NB4 (cell line): ENCODE measurements around the gene YWHAE.

Experiments
- DNase-seq: peaks from one replicate; pipeline ENCODE4 v3.0.0; 2010; ENCODE audit warnings: low read depth
- H3K4me3 ChIP-seq: one replicate; pipeline ENCODE4 v1.5.1; 2011; ENCODE audit warnings: mild to moderate bottlenecking, low read depth, low read length, moderate library complexity
- CTCF ChIP-seq: IDR thresholded peaks from one replicate; pipeline ENCODE4 v1.5.1; 2012; ENCODE audit warnings: low read depth, low read length
- MAX ChIP-seq: IDR thresholded peaks from 2 replicates; pipeline ENCODE4 v1.6.1; 2011; ENCODE audit warnings: low read depth, low read length
- MYC ChIP-seq: IDR thresholded peaks from 2 replicates; pipeline ENCODE4 v1.6.1; 2011; ENCODE audit warnings: low read depth, low read length
- POLR2A ChIP-seq: IDR thresholded peaks from 2 replicates; pipeline ENCODE4 v1.6.1; 2011; ENCODE audit warnings: mild to moderate bottlenecking; ENCODE audit not compliant: insufficient read length; ENCODE audit errors: extremely low read depth

Gene YWHAE

GRCh38 chr17:1351275-1351674 lies 48.7 kb downstream of the YWHAE start:
- H3K4me3 ChIP-seq = no peak overlapping the region
- DNase-seq = no peak
- TF ChIP-seq MYC = no peak
- TF ChIP-seq CTCF = no peak
- no peak for TF ChIP-seq POLR2A
- TF ChIP-seq MAX = no peak

- TF ChIP-seq CTCF (no peak), MAX (no peak), POLR2A (no peak), MYC (no peak)
- DNase-seq = no peak
- no peak overlapping the region for H3K4me3 ChIP-seq
Observed at GRCh38 chr17:1347589-1348323, 52.3 kb downstream of the YWHAE start.

- TF ChIP-seq MYC (no peak), CTCF (no peak), MAX (no peak), POLR2A (no peak)
- H3K4me3 ChIP-seq = no peak overlapping the region
- no peak for DNase-seq
Observed at GRCh38 chr17:1344521-1344920, 55.5 kb downstream of the YWHAE start.

- TF ChIP-seq MYC (no peak), POLR2A (no peak), MAX (no peak), CTCF (no peak)
- no peak for DNase-seq
- H3K4me3 ChIP-seq = no peak overlapping the region
Observed at GRCh38 chr17:1343554-1343953, 56.5 kb downstream of the YWHAE start.

GRCh38 chr17:1340371-1340770 lies 59.7 kb downstream of the YWHAE start:
- DNase-seq = no peak
- TF ChIP-seq MAX = no peak
- H3K4me3 ChIP-seq = no peak overlapping the region

- DNase-seq = no peak
- no peak overlapping the region for H3K4me3 ChIP-seq
- no peak for TF ChIP-seq CTCF
- no peak for TF ChIP-seq POLR2A
- no peak for TF ChIP-seq MAX
- no peak for TF ChIP-seq MYC
Observed at GRCh38 chr17:1331708-1332107, 68.3 kb downstream of the YWHAE start.
